Liver (tissue), 9 donors: Measurements from ENCODE around the gene OGG1. TPM values are rescaled to one million over a fixed set of nuclear protein-coding genes. Genes with fewer than 3 reads are reported as not detected.

Experiments
- DNase-seq: peaks from one replicate; pipeline ENCODE4 v3.0.0-alpha.2; 2017; ENCODE audit warnings: low spot score
- H3K27ac ChIP-seq, 2 donors: one replicate each; pipeline ENCODE4 v1.7.0; 2013; ENCODE audit warnings: inconsistent platforms in 2 of 2, low read length in 2 of 2, control low read depth in 1 of 2, low read depth in 1 of 2, mild to moderate bottlenecking in 1 of 2
- H3K27me3 ChIP-seq, 4 donors: one replicate each; pipeline versions ENCODE4 v1.6.1 to v1.7.0; 2013; ENCODE audit warnings: low read length in 3 of 4, inconsistent platforms in 1 of 4, mild to moderate bottlenecking in 1 of 4, moderate library complexity in 1 of 4; ENCODE audit not compliant: control insufficient read depth in 4 of 4, insufficient read depth in 4 of 4
- H3K36me3 ChIP-seq, 4 donors: one replicate each; pipeline versions ENCODE4 v1.6.1 to v1.7.0; 2013; ENCODE audit warnings: low read length in 3 of 4, mild to moderate bottlenecking in 3 of 4, low read depth in 1 of 4, moderate library complexity in 1 of 4; ENCODE audit not compliant: control insufficient read depth in 4 of 4, insufficient read depth in 3 of 4
- H3K4me1 ChIP-seq, 4 donors: one replicate each; pipeline versions ENCODE4 v1.6.1 to v1.7.0; 2013; ENCODE audit warnings: low read length in 3 of 4, mild to moderate bottlenecking in 3 of 4, moderate library complexity in 1 of 4; ENCODE audit not compliant: control insufficient read depth in 4 of 4, insufficient read depth in 4 of 4
- H3K4me3 ChIP-seq, 3 donors: one replicate each; pipeline versions ENCODE4 v1.6.1 to v1.7.0; 2013; ENCODE audit warnings: low read length in 3 of 3, control low read depth in 1 of 3, low read depth in 1 of 3, mild to moderate bottlenecking in 1 of 3
- H3K9ac ChIP-seq, 2 donors: one replicate each; pipeline ENCODE4 v1.7.0; 2013; ENCODE audit warnings: low read length in 2 of 2, mild to moderate bottlenecking in 2 of 2, moderate library complexity in 2 of 2, control low read depth in 1 of 2, low read depth in 1 of 2
- H3K9me3 ChIP-seq, 4 donors: one replicate each; pipeline versions ENCODE4 v1.6.1 to v1.7.0; 2013; ENCODE audit warnings: low read length in 3 of 4; ENCODE audit not compliant: control insufficient read depth in 4 of 4
- EGR1 ChIP-seq, 2 donors: IDR thresholded peaks; 2 replicates each; pipeline ENCODE4 v1.6.1; 2016 to 2018; ENCODE audit warnings: antibody characterized with exemption in 2 of 2, low read depth in 2 of 2
- FOXA1 ChIP-seq: IDR thresholded peaks from 2 replicates; pipeline ENCODE4 v1.6.1; 2016; ENCODE audit warnings: antibody characterized with exemption
- HNF4A ChIP-seq, 2 donors: conservative IDR thresholded peaks; 2 replicates each; pipeline ENCODE4 v1.6.1; 2016; ENCODE audit warnings: antibody characterized with exemption in 2 of 2, mild to moderate bottlenecking in 2 of 2
- HNF4G ChIP-seq: IDR thresholded peaks from 2 replicates; pipeline ENCODE4 v1.6.1; 2016; ENCODE audit warnings: antibody characterized with exemption
- JUND ChIP-seq, 2 donors: IDR thresholded peaks; 2 replicates each; pipeline ENCODE4 v1.6.1; 2016; ENCODE audit warnings: antibody characterized with exemption in 2 of 2
- NR2F2 ChIP-seq: IDR thresholded peaks from 2 replicates; pipeline ENCODE4 v1.6.1; 2016; ENCODE audit warnings: antibody characterized with exemption
- RAD21 ChIP-seq, 2 donors: IDR thresholded peaks; 2 replicates each; pipeline ENCODE4 v1.6.1; 2016; ENCODE audit warnings: antibody characterized with exemption in 2 of 2, mild to moderate bottlenecking in 2 of 2
- REST ChIP-seq: IDR thresholded peaks from 2 replicates; pipeline ENCODE4 v1.6.1; 2016; ENCODE audit warnings: antibody characterized with exemption, mild to moderate bottlenecking
- RXRA ChIP-seq, 2 donors: IDR thresholded peaks; 2 replicates each; pipeline ENCODE4 v1.6.1; 2017 to 2018; ENCODE audit warnings: antibody characterized with exemption in 2 of 2, mild to moderate bottlenecking in 1 of 2
- SP1 ChIP-seq: IDR thresholded peaks from 2 replicates; pipeline ENCODE4 v1.6.1; 2018; ENCODE audit warnings: antibody characterized with exemption, mild to moderate bottlenecking
- TAF1 ChIP-seq: conservative IDR thresholded peaks from 2 replicates; pipeline ENCODE4 v1.6.1; 2016; ENCODE audit warnings: antibody characterized with exemption, mild to moderate bottlenecking
- WGBS: extraction: QIAGEN DNeasy Blood & Tissue Kit; methylation state at CpG from one replicate; pipeline ENCODE4 v1.1.7; 2013; 5-methylcytosine and 5-hydroxymethylcytosine counted together
- polyA plus RNA-seq, 2 donors: library from polyadenylated mRNA; stranded (reverse) in 1 of 2; unstranded in 1 of 2; fragments of 200-250 nt in 1 of 2; fragments of >200 nt in 1 of 2; fragmentation: Nextera tagmentation in 1 of 2; extraction: Ambion mirVana in 1 of 2; gene quantifications; one replicate each; pipeline versions ENCODE4 v1.2.1 to v1.2.3, GENCODE V29; 2013 to 2015
- total RNA-seq, 2 donors: library from RNA; depleted of rRNA; stranded (reverse); fragments of >200 nt; gene quantifications; one replicate each; pipeline ENCODE4 v1.2.3, GENCODE V29; 2014
- TF ChIP-seq, protein P1 (sequence below): fragments of 150-350 bp; IDR thresholded peaks from 2 replicates; pipeline ENCODE4 v1.5.1; 2017; ENCODE audit warnings: improper control_type of control experiment, low read depth, low read length; ENCODE audit not compliant: missing input control
- TF ChIP-seq, protein P2 (sequence below): IDR thresholded peaks from 2 replicates; pipeline ENCODE4 v1.6.1; 2016; ENCODE audit warnings: antibody characterized with exemption
- TF ChIP-seq, protein P3 (sequence below): IDR thresholded peaks from 2 replicates; pipeline ENCODE4 v1.6.1; 2016; ENCODE audit warnings: antibody characterized with exemption
- donor health status: healthy.
- donor health status: healthy.
- donor health status: healthy.
- donor health status: healthy.
- donor health status: healthy.

The OGG1 gene
- total and polyA plus RNA-seq, 4 donors: 8.9 to 19.8 (median 10.0) TPM

DNA sequence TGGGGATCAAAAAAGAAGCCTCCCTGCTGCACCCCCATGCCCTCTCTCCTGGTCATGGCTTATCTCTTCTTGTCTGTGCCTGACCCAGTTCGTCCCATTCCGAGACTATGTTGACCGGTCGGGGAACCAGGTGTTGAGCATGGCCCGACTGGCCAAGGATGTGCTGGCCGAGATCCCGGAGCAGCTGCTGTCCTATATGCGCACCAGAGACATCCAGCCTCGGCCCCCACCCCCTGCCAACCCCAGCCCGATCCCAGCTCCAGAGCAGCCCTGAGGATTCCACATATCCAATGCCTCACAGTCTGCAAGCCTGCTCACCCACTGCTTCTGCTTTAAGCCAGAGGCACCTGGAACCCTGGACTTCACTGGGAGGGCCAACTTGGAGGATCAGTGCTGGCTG is 20.3 kb upstream of the OGG1 start:
- TF ChIP-seq NR2F2 (no peak), EGR1 (IDR thresholded peaks at IDR 0.05; ENCODE audit: low read depth in 2 of 2) (no peak), SP1 (no peak), TAF1 (no peak), JUND (IDR thresholded peaks at IDR 0.05) (no peak), HNF4A (conservative IDR thresholded peaks at IDR 0.05) (no peak), HNF4G (no peak)
- TF ChIP-seq, protein P1, sequence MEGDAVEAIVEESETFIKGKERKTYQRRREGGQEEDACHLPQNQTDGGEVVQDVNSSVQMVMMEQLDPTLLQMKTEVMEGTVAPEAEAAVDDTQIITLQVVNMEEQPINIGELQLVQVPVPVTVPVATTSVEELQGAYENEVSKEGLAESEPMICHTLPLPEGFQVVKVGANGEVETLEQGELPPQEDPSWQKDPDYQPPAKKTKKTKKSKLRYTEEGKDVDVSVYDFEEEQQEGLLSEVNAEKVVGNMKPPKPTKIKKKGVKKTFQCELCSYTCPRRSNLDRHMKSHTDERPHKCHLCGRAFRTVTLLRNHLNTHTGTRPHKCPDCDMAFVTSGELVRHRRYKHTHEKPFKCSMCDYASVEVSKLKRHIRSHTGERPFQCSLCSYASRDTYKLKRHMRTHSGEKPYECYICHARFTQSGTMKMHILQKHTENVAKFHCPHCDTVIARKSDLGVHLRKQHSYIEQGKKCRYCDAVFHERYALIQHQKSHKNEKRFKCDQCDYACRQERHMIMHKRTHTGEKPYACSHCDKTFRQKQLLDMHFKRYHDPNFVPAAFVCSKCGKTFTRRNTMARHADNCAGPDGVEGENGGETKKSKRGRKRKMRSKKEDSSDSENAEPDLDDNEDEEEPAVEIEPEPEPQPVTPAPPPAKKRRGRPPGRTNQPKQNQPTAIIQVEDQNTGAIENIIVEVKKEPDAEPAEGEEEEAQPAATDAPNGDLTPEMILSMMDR: no peak
- TF ChIP-seq, protein P2, sequence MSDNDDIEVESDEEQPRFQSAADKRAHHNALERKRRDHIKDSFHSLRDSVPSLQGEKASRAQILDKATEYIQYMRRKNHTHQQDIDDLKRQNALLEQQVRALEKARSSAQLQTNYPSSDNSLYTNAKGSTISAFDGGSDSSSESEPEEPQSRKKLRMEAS: no peak
- H3K9ac ChIP-seq: no peak overlapping the region
- no peak overlapping the region for H3K27ac ChIP-seq
- H3K4me3 ChIP-seq: no peak overlapping the region
- no peaks in the 10 kb centered on the region for H3K9me3 ChIP-seq
- DNase-seq: no peak
- no peaks in the 10 kb centered on the region for H3K27me3 ChIP-seq
- peaks cover 0 to 1% (median under 1%) of the 10 kb centered on the region in 4 donors for H3K36me3 ChIP-seq
- peaks cover 3 to 23% (median 17%) of the 10 kb centered on the region in 4 donors for H3K4me1 ChIP-seq
- 91% methylated on average over 10 of the region's 10 CpGs for WGBS

DNA sequence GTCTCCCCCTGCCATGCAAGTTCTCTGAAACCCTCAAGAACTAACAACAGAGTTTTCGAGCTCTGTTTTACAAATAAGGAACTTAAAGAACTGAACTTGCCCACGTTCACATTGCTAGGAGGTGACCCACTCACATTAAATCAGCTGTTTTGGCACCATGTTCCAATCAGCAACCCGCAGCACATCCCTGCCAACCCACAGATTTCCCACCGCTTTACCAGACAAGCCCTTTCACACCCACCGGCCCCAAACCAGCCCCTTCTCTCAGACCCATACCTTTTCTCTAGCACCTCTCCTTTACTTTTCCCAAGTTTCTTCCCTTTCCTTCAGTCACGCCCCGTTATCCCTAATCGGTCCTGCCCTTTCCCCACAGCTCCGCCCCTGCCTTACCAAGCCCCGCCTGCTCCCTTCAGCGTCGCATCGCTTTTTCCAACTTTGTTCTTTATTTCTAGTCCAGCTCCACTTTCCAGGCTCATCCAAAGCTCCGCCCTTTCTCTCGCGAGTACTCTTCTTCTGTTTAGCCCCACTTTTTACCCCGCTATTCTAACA is 19.0 kb upstream of the OGG1 start:
- Histone ChIP-seq H3K27ac (peak overlapping the region; percentile 74 to 98), H3K4me1 (peaks cover 3 to 23% (median 17%) of the 10 kb centered on the region in 4 donors), H3K9me3 (no peaks in the 10 kb centered on the region), H3K4me3 (peak overlapping the region; percentile 55 to 74 (median 73)), H3K9ac (peak overlapping the region in 1 of 2 donors; percentile 37), H3K27me3 (no peaks in the 10 kb centered on the region), H3K36me3 (peaks cover 0 to 10% (median 7%) of the 10 kb centered on the region in 4 donors)
- TF ChIP-seq SP1: no peak
- TF ChIP-seq FOXA1: no peak
- TF ChIP-seq RXRA (IDR thresholded peaks at IDR 0.05): no peak
- TF ChIP-seq RAD21 (IDR thresholded peaks at IDR 0.05): no peak
- no peak for TF ChIP-seq NR2F2
- no peak for TF ChIP-seq REST
- TF ChIP-seq, protein P3, sequence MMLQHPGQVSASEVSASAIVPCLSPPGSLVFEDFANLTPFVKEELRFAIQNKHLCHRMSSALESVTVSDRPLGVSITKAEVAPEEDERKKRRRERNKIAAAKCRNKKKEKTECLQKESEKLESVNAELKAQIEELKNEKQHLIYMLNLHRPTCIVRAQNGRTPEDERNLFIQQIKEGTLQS: no peak
- TF ChIP-seq, protein P1: peak; percentile 15
- TF ChIP-seq HNF4G: no peak
- no peak for DNase-seq
- 2% methylated on average over 16 of the region's 17 CpGs for WGBS
